GM18517 (cell line): ENCODE data around the gene PLD1.
"Not testable (repeated sequence)": the region's sequence is repeated elsewhere in the genome, so short reads cannot be mapped to it uniquely, and the experiment has no call there.

Source experiments
- ATAC-seq: cut with Tn5 transposase; IDR thresholded peaks from one replicate; pipeline ENCODE4 v1.9.1; 2021; ENCODE audit warnings: mild to moderate bottlenecking, moderate library complexity; ENCODE audit not compliant: unreplicated experiment

The PLD1 gene

DNA sequence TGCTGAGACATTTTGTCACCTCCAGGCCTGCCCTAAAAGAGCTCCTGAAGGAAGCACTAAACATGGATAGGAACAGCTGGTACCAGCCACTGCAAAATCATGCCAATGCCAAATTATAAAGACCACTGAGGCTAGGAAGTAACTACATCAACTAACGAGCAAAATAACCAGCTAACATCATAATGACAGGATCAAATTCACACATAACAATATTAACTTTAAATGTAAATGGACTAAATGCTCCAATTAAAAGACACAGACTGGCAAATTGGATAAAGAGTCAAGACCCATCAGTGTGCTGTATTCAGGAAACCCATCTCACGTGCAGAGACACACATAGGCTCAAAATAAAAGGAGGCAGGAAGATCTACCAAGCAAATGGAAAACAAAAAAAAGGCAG is 183.5 kb downstream of the PLD1 start:
- not testable (repeated sequence) for ATAC-seq

DNA sequence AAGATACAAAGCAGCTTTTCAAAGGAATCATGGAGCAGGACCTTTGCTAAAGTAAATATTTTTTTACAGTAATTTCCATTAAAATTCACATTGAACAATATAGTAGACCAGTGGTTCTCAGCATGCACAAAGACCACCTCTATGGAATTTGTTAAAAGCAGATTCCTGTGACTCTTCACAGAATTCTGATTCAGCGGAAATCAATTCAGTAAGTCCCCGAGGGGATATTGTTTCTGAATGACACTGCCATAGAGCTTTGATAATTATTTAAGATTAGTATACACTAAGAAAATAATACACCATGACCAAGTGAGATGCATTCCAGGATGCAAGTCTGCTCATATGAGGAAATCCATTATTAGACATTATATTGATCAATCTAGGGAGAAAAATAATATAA is 188.2 kb downstream of the PLD1 start:
- no peak for ATAC-seq

DNA sequence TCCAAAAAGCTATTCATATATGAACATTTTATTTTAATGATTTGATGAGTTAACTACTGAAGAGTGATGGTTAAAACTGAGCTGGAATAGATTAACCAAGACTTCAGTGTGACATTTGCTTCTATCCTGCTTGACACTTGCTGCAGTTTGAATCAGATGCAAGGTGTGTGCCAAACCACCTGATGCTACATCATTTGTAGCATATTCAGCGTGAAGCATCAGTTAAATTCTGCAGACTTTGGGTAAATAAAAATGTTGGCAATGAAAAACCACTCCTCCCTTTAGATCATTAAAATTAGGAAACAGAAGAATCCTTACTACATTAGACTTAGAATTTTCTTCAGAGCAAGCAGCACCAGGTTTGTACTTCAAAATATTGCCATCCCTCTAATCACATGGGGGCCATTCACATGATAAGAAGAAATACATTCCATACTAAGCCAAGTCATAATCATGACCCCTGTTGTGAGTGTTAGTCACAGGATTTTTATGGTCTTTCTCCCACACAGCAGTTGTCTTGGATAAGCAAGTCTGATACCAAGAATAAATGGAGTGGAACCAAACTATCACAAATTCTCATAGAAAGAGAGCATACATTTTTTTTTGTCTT is 189.4 kb downstream of the PLD1 start:
- ATAC-seq = no peak

DNA sequence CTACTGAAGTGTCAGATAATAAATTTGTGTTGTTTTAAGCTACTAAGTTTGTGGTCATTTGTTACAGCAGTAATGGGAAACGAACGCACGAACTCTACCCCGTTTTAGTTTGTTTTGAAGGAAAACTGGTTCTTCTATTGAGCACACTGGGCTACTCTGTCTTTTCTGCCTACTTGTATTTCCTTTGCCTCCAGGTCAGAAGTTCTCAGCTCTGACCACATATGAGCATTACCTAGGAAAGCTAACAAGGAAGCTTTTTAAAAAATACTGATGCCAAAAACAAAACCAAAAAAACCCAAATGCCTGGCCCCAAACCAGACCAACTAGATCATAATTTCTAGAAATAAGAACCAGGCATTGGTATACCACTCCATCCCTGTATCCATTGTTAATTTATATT is 193.5 kb downstream of the PLD1 start:
- ATAC-seq = no peak

DNA sequence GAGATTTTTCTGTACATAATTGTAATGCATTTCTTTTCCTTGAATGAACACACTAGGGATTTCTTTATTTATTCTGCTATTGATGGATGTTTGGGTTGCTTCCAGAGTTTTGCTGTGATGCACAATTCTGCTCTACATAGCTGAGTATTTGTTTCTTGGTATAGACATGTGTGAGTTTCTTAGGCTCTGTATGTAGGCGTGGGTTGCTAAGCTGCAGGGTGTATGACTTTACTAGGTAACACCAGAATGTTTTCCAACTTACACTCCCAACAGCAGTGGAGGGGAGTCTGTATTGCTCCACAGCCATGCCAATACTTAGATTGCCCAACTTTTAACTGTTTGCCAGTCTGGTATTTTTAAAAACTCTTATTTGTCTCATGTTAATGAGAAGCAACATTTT is 194.6 kb downstream of the PLD1 start:
- ATAC-seq = no peak

DNA sequence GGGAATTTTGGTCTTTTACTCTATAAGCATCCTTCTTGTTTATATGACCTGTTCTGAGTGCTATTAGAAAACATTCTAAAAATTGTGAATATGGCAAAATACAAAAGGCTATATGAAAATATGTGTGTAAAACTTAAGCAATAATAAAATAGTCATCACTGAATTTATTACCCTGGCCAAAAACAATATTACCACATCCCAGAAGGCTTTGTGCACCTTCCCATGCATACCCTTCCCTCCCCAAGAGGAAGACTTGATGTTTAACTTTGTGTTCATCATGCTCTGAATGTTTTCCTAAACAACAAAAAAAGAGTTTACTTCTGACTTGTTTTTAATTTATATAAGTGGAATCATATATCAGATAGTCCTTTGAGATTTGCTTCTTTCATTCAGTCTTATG is 195.0 kb downstream of the PLD1 start:
- ATAC-seq = no peak

DNA sequence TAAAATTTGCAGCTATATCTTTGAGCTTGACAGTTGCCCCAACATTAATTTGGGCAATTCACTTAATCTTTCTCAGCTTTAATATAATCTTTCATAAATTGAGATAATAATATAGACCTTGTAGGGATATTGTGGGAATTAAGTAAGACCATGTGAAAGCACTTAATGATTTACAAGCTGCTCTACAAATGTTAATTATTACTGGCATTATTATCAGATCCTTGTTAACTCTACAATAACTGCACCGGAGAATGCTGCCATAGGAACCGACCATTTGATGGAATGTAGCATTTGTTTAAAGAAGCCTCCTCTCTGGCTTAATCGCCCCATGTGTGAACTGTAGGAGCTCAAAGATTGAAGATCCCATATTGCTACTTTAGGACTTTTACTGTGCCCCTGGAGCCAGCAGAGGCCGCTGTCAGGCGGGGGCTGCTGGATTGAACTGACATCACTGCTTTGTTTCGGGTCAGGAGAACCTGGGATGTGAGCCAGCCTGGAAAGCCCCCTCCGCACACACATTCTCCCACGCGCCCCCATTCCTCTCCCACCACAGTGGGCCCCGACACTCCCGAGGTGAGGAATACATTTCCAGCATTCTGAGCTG is 195.9 kb downstream of the PLD1 start:
- ATAC-seq = no peak

DNA sequence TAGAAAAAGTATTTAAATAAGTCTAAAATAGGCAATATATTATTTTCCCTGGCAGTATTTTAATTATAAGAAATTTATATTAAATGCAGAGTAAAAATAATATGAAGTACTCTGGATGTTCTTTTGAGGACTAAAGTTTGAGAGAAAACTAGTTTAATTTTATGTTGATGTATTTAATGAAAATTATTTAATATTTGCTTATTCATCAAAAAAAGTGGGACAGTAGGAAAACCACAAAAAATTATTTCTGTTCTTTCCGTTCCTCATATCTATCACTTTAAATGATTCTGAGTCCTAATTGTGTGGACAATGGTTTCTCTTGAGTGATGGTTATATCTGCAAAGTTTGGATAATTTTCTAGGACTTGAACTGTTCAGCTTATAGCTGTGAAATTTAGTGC is 202.8 kb downstream of the PLD1 start:
- ATAC-seq = no peak

DNA sequence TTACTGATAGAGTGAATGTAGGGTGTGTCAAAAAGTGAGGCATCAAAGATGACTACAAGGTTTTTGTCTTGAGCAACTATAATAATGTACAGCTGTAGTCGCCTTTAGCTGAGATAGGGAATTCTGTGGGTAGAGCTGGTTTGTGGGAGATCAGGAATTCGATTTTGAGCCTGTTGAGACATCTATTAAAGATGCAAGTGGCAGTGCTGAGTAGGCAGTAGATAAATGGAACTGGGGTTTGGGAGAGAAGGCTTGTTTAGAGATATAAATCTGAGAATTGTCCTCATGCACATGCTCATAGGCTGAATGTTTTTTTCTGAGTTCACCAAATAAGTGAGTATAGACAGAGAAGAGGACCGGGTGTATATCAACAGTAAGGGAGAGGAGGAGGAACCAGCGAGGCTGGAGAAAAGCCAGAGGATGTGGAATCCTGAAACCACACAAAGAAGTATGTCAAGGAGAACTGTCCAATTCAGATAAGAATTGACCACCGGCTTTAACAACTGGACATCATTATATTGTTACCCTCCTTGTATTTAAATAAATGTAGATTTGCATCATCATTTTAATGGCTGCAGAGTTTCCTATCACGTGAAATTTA is 204.0 kb downstream of the PLD1 start:
- ATAC-seq = no peak

DNA sequence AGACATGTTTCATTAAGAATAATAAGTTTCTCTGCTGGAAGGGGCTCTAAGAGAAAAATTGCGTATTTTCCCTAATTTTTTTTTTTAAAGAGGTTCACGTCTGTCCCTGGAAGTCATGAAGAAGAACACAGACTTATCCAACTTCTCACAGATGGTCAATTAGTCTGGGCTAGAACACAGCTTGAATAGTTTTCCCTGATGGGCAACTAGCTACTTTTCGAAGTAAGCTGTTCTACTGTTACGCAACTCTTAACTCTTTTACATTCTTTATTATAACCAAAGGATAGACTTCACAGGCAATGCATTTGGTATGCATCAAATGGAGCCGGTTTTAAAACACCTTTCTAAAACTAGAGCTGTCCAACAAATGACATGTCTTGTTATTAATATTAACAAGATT is 205.9 kb downstream of the PLD1 start:
- ATAC-seq = no peak

DNA sequence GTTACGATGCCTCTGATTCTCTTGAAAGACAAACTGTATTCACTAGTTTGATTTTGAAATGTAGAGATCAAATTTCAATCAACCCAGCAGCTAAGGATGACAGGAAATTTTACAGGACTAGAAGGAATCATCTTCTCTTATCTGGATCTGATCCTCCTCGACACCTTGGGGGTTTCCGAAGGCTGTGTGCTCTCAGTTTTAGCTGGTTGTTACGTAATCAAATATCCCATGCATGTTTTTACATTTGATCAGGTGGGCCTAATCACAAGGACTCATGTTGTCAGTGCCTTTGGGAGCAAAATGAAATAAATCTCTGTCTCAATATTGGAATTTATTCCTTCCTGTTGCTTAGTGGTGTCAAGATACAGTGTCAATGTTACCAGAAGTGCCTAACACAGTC is 208.2 kb downstream of the PLD1 start:
- no peak for ATAC-seq

DNA sequence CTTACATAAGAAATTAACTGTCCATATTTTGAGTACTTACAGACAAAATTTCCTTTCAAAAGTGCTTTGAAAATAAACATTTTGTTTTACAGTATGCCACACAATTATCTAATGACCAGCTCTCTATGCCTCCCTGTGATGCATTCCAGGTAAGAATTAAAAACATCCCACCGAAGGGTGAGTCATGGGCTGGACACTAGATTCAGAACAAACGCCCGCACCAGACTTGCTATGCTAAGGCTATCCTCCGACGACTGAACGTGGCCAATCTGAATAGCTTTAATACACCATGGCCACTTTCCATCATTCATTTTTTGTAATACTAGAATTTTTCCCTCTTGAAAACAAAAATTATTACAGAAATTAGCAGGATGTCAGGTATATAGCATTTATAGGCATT is 210.3 kb downstream of the PLD1 start:
- ATAC-seq = no peak

DNA sequence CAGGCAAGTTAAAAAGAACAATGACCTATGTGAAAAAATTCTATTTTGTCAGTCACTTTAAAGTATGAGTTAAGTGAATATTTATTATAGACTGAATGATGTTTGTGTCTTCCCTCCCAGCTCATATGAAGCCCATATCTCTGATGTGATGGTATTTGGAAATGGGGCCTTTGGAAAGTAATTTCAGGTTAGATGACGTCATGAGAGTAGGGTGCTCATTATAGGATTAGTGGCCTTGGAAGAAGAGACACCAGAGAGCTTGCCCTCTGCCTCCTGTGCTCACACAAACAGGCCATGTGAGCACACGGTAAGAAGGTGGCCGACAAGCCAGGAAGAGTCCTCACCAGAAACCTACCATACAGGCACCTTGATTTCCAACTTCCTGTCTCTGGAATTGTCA is 211.3 kb downstream of the PLD1 start:
- no peak for ATAC-seq

DNA sequence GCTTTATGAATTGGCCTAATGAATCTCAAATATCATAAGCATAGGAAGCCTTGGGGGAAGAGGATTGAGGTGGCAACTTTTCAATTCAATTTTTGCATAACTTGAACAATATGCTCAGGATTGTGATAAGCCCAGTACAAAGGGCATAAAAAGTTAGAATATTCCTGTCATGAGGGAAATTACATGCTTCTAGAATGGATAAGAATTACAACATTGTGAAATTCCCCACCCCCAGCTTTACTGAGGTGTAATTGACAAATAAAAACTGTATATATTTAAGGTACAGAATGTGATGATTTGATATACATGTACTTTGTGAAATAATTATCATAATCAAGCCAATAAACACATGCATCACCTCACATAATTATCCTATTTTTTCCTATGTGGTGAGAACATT is 217.5 kb downstream of the PLD1 start:
- no peak for ATAC-seq

DNA sequence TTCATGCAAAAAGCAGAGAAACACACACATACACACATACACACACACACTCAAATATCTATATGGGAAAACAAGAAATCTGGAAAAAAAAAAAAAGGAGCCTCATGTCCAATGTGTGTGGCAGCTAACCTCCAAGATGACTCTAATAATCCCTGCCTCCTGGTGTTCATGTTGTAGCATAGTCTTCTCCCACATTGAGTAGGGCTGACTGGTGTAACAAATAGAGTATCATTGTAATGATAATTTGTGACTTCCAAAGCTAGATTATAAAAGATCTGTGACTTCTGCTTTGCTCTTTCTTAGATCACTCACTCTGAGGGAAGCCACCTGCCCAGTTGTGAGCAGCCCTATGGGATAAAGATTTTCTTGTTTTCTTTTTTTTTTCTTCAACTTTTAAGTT is 219.2 kb downstream of the PLD1 start:
- ATAC-seq = no peak

DNA sequence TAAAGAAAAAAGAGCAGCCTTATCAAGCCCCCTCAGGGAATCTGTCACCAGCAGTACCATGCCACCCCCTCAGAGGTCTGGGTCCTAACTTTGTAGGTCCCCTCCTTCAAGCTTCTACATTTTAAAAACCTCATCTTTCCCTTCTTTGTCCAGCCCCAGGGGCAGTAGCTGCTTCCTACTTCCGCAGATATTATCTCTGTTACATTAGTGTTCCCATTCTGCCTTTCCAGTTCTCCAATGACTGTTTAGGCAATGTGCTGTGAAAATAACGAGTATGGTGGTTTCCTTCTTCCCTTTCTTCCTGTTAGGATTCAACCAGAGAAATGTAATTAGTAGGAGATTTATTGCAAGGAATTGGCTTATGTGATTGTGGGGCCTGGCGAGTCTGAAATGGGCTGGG is 224.0 kb downstream of the PLD1 start:
- ATAC-seq = no peak

DNA sequence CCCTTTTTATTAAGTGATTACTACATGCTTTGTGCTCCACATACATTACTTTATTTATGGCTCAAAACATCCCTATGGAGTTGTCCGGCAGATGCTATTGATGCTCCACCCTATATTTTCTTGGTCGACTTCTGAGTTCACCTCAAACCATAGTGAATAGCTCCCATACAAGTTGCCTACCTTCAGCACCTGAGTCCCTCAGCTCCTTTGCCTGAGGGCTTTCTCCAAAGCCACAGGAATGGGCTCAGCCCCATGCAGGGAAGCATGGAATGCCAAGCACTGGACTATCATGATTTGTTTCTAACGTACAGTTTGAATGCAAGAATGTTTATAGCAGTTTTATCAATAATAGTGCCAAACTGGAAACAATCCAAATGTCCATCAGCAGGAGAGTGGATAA is 225.2 kb downstream of the PLD1 start:
- ATAC-seq = no peak

DNA sequence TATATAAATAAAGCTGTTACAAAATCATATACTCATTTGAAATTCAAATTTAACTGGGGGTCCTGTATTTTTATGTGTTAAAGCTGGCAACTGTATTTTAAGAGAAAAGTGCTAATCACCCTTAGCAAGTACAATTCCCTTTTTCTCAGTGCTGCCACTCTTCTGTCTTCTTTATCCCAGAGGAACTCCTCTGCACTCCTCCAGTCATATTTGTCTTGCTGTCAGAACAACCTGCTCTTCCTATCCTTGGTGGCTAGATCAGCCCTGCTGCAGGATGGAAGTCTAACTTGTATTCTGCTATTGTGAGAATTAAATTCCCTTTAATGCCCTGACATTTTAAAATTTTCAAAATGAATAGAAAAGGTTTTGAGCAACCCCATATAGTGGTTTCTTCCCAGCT is 226.2 kb downstream of the PLD1 start:
- no peak for ATAC-seq

DNA sequence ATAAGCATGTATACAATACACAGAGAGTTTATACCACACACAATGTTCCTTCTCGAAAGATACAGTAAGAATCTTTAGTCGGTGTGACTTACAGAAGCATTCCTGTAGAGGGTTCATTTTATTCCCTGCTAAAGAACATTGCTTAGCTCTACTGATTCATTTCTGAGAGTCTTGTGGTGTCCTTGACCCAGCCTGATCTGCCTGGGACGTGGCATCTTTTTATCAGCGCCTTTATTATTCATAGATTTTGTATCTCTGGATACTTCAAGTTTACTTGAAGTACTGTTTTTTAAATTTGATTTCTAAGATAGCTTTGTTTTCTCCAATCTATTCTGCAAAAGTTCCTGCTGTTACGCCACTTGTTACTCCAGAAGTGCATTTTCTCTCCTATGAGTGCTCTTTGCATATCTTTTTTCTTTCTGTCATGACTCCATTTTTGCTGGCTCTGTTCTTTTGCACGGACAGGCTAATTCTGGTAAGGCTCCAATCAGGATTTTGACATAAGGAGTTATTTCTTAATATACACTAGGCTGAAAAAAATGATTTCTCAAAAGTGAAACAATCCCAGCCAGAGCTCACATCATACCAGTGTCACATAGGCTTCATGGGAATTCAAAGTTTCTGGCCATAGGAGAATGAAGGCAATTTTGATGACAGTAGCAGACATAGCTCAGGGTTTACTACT is 235.6 kb downstream of the PLD1 start:
- no peak for ATAC-seq

DNA sequence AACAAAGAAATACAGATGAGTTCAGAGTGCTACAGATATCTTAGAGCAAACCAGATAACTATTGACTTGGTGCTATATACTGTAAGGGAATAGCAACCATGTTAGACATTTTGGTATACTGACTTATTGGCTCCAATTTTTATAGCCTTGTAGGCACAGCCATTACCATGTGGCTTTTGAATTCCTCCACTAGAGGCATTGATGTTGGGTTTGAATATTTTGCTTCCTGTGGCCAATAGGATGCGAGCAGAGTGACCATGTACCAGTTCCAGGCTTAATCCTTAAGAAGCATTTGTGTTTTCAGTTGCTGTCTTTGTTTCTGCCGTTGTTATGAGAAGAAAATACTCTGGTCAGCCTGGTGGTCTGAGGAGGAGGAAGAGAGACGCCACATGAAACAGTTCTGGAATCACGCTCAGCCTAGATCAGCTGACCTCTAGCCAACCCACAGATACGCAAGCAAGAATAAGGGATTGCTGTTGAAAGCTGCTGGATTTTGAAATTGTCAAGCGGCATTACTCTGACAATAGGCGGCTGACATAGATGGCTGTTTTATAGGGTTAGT is 240.6 kb downstream of the PLD1 start:
- ATAC-seq = no peak

DNA sequence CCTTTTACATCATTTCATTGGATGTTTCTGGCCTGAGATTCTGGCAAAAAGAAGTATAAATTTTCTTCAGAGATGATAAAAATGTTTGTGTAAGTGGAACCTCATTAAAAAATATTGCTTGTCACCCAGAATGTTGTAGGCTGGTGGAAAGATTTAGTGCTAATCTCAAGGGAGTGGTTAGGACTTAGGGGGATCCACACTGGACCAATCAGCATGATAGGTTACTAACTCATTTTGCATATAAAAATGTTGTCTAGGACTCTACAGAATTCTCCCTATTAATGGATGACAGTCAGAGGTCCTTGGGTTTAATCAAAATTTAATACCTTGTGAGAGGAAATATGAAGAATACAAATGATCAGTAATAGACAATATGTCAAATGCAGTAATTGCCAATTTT is 241.5 kb downstream of the PLD1 start:
- no peak for ATAC-seq

DNA sequence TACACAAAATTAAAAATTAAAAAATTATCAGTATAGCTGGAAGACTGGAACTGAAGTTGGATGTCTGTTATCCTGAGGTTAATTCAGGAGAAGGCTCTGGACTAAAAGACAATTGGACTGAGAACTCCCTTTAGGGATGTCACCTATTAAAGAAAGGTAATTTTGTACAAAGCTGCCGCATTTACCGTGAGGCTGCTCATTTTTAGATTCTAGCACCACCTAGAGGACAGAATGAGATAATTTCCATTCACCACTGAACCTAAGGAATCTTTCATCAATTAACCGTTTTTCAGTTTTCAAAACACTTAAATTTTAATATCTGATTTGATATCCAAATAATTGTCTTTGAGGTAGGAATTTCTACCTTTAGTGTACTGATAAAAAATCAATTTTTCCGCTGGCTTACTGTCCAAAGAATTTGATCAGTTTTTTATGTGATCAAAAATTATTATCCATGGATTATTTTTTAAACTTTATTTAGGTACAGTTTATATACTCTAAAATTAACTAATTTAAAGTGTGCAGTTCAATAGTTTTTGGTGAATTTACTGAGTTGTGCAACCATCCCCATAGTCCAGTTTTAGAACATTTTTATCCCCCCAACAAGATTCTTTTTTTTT is 243.4 kb downstream of the PLD1 start:
- no peak for ATAC-seq
